Measurements from ENCODE around the gene WDFY1.

GRCh38 chr2:223952280-223952968 lies 7.3 kb upstream of the WDFY1 start:
- TF ChIP-seq CTCF (IDR thresholded peaks at IDR 0.05; ENCODE audit: extremely low read depth in 1 of 2, insufficient read depth in 1 of 2, low read depth in 1 of 2, low read length in 2 of 2) (no peak), JUN (IDR thresholded peaks at IDR 0.05; ENCODE audit: borderline replicate concordance, insufficient read depth, insufficient read length, low read depth) (no peak), EZH2 (IDR thresholded peaks at IDR 0.05; ENCODE audit: borderline replicate concordance, low read depth, low read length, severe bottlenecking) (no peak), POLR2A (IDR thresholded peaks at IDR 0.05; ENCODE audit: low read depth, low read length) (no peak), POLR2AphosphoS5 (IDR thresholded peaks at IDR 0.05; ENCODE audit: insufficient read depth, low read depth, low read length) (no peak), MYC (IDR thresholded peaks at IDR 0.05; ENCODE audit: low read depth, low read length) (no peak), FOS (IDR thresholded peaks at IDR 0.05; ENCODE audit: borderline replicate concordance, insufficient read depth, low read length) (no peak), GATA2 (IDR thresholded peaks at IDR 0.05; ENCODE audit: insufficient read depth, insufficient read length, low read depth, low read length) (no peak), MAX (IDR thresholded peaks at IDR 0.05; ENCODE audit: insufficient read depth, insufficient read length) (no peak)

Data from endothelial cell of umbilical vein (primary cell).